Tongue (tissue), 2 donors: ENCODE measurements around the gene PRR32. TPM values are rescaled to one million over a fixed set of nuclear protein-coding genes. Genes with fewer than 3 reads are reported as not detected.
"Not testable (repeated sequence)": the region's sequence is repeated elsewhere in the genome, so short reads cannot be mapped to it uniquely, and the experiment has no call there.

Source experiments
- DNase-seq: peaks from one replicate; pipeline ENCODE4 v3.0.0-alpha.2; 2015
- total RNA-seq: library from RNA; depleted of rRNA; stranded (reverse); fragments of >200 nt; gene quantifications from one replicate; pipeline ENCODE4 v1.2.3, GENCODE V29; 2014

Gene PRR32
- total RNA-seq: 56.3 TPM

- peak; percentile 45 for DNase-seq
Observed at GRCh38 chrX:126819429-126819828, at the start of gene PRR32. Gene PRR32 (plus strand): TSS chrX:126819729. CDS start chrX:126819844, 115 bp downstream.

GRCh38 chrX:126770179-126770578 lies 49.4 kb upstream of the PRR32 start:
- peak; percentile 34 for DNase-seq

GRCh38 chrX:126785539-126785938 lies 34.0 kb upstream of the PRR32 start:
- DNase-seq: no peak

DNA sequence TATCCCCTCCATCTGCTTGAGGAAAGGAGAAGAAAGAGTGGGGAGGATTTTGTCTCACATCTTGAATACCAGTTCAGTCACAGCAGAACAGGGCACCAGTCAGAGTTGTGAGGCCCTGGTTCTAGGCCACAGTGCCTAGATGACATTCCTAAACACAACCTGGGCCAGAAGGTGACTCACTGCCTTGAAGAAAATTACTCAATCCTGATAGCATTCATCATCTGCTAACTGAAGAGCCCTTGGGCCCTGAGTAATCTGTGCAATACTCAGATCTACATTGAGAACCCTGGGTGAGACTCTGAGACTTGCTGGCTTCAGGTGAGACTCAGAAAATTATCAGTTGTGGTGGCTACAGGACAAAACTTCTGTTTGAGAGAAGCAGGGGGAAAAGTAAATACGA lies 20.5 kb upstream of the PRR32 start:
- no peak for DNase-seq

DNA sequence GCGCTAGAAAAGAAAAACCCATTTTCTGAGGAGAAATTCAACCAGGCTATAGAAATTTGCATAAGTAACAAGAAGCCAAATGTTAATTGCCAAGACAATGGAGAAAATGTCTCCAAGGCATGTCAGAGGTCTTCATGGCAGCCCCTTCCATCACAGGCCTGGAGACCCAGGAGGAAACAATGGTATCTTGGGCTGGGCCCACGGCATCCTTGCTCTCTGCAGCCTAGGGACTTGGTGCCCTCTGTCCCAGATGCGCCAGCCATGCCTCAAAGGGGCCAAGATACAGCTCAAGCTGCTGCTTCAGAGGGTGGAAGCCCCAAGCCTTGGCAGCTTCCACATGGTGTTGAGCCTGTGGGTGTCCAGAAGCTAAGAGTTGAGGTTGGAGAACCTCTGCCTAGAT lies 12.7 kb upstream of the PRR32 start:
- DNase-seq: not testable (repeated sequence)

DNA sequence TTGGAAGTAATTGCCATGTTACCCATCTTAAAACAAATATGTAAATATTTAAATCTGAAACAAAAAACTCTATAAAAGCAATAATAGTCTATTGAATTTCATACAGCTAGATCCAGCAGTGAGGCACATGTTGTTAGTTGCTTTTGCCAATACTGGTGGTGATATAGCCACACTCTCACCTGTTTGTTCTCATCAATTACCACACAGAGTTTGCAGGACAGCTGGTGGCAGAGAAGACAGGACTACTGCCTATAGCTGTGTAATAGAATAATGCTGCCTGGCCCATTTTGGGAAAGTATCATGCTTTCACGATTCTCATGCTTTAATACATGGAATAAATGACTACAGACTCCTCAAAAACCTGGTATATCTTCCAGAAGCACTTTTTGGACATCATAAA lies 3.7 kb upstream of the PRR32 start:
- peak; percentile 83 for DNase-seq

DNA sequence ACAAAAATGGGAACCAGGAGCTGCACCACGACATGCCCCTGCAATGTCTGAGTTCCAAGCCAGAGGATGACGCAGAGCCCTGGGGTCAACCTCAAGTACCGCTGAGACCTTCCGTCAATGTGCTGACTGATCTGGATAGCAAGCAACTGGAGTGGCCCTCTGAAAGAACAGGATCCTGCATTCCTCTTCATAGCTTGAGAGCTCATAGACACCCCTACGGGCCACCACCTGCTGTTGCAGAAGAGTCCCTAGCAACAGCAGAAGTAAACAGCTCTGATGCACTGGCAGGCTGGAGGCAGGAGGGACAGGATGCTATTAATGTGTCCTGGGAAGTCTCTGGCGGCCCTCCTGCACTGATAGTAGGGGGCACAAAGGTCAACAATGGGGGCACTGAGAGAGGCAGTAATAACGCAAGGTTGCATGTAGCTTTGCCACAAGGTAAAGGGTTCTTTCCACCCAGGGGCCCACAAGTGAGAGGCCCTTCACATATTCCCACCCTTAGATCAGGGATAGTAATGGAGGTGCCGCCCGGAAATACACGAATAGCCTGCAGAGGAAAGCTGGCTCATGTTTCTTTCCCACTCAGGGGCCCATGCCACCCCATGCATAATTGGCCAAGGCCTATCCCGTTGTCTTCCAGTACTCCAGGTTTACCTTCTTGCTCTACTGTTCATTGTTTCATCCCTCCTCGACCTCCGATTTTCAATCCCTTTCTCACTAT lies 1.3 kb downstream of the PRR32 start:
- peak; percentile 76 for DNase-seq

GRCh38 chrX:126824338-126825007 lies 4.9 kb downstream of the PRR32 start:
- DNase-seq: no peak

- DNase-seq: peak; percentile 24
Observed at GRCh38 chrX:126825566-126826193, 6.2 kb downstream of the PRR32 start.

- no peak for DNase-seq
Observed at GRCh38 chrX:126836186-126836585, 16.7 kb downstream of the PRR32 start.

- DNase-seq: no peak
Observed at GRCh38 chrX:126847143-126847542, 27.6 kb downstream of the PRR32 start.

- DNase-seq: no peak
Observed at GRCh38 chrX:126855839-126856524, 36.5 kb downstream of the PRR32 start.
